ENCODE measurements around the gene ARHGAP23. TPM values are rescaled to one million over a fixed set of nuclear protein-coding genes. Genes with fewer than 3 reads are reported as not detected.
"Not testable (repeated sequence)": the region's sequence is repeated elsewhere in the genome, so short reads cannot be mapped to it uniquely, and the experiment has no call there.

ARHGAP23 gene
- total and polyA plus RNA-seq, 2 donors (not counting 1 experiment from before 2014, with no cell fraction given): 28.1 to 41.1 TPM

DNA sequence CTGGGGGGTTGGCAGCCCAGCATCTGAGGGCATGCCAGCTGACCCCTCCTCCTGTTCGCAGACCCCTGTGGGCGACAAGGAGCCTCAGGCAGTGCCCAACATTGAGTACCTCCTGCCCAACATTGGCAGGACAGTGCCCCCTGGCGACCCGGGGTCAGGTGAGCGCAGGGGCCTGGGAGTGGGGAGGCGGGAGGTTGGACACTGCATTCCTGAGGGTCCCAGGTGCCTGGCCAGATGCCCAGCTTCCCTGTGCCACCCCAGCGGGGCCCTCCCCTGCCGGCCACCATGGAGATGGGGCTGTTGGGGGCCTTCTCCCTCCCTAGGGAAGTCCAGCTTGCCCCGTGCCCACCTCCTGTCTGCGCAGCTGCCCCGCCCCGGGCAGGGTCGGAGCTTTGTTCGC is 70.1 kb downstream of the ARHGAP23 start:
- Histone ChIP-seq H3K79me2 (ENCODE audit: control insufficient read depth, insufficient read depth, low read length) (no peaks in the 10 kb centered on the region), H3K4me3 (replicated peaks in 1 of 4; ENCODE audit: control extremely low read depth in 1 of 4, insufficient read depth in 1 of 4, low read depth in 3 of 4, low read length in 4 of 4) (no peak overlapping the region), H3K4me2 (ENCODE audit: extremely low read depth, insufficient read depth, low read length) (no peak overlapping the region), H3K4me1 (ENCODE audit: control insufficient read depth, extremely low read depth, insufficient read depth, low read length) (no peaks in the 10 kb centered on the region), H2AFZ (ENCODE audit: low read length) (no peak overlapping the region), H3K27ac (ENCODE audit: insufficient read depth, low read length) (no peak overlapping the region), H3K9ac (ENCODE audit: insufficient read depth, low read length) (no peak overlapping the region), H4K20me1 (ENCODE audit: control insufficient read depth, extremely low read depth, insufficient read depth, low read length) (no peaks in the 10 kb centered on the region), H3K9me3 (ENCODE audit: control insufficient read depth, insufficient read depth, low read depth, low read length) (no peaks in the 10 kb centered on the region), H3K36me3 (ENCODE audit: control insufficient read depth, insufficient read depth, low read length) (peaks cover 15% of the 10 kb centered on the region), H3K27me3 (ENCODE audit: control insufficient read depth, insufficient read depth, low read length) (no peaks in the 10 kb centered on the region)
- DNase-seq (ENCODE audit: low read depth in 2 of 2): no peak
- TF ChIP-seq EZH2 (IDR thresholded peaks at IDR 0.05; ENCODE audit: low read length, missing control alignments): no peak
- TF ChIP-seq, protein P1, sequence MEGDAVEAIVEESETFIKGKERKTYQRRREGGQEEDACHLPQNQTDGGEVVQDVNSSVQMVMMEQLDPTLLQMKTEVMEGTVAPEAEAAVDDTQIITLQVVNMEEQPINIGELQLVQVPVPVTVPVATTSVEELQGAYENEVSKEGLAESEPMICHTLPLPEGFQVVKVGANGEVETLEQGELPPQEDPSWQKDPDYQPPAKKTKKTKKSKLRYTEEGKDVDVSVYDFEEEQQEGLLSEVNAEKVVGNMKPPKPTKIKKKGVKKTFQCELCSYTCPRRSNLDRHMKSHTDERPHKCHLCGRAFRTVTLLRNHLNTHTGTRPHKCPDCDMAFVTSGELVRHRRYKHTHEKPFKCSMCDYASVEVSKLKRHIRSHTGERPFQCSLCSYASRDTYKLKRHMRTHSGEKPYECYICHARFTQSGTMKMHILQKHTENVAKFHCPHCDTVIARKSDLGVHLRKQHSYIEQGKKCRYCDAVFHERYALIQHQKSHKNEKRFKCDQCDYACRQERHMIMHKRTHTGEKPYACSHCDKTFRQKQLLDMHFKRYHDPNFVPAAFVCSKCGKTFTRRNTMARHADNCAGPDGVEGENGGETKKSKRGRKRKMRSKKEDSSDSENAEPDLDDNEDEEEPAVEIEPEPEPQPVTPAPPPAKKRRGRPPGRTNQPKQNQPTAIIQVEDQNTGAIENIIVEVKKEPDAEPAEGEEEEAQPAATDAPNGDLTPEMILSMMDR (conservative IDR thresholded peaks at IDR 0.05 in 1 of 2, IDR thresholded peaks at IDR 0.05 in 1 of 2; ENCODE audit: low read depth in 1 of 2, low read length in 2 of 2): no peak

DNA sequence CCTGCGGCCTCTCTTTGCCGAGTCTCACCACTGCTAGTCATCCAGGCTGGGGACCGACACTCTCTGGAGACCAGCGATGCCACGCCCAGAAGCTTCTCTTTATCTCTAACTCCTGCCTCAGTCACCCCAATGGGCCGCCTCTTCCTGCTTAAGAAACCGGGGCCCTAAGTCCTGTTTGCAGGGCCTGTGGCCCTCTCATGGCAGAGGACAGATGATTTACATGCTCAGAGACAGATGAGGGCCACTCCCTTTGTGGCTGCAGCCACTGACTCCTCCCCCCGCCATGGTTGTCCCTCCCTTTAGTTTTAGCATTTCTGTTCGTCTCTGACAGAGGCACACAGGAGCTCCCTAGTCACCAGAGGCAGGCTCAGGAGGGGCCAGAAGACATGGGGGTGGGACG is 71.0 kb downstream of the ARHGAP23 start:
- H4K20me1 ChIP-seq (ENCODE audit: control insufficient read depth, extremely low read depth, insufficient read depth, low read length): not testable (repeated sequence)
- peaks cover 14% of the 10 kb centered on the region for H3K36me3 ChIP-seq (ENCODE audit: control insufficient read depth, insufficient read depth, low read length)

DNA sequence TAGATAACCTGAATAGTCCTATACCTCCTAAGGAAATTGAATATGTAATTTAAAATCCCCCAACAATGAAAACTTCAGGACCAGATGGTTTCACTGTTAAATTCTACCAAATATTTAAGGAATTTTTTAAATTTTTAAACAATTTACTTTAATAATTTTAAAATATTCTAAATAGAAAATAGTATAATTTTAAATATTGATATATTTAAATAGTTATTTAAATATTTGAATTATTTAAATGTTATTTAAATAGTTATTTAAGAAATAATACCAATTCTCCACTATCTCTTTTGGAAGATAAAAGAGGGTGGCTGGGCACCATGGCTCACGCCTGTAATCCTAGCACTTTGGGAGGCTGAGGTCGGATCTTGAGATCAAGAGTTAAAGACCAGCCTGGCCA is 73.5 kb downstream of the ARHGAP23 start:
- H3K9ac ChIP-seq (ENCODE audit: insufficient read depth, low read length); H3K79me2 ChIP-seq (ENCODE audit: control insufficient read depth, insufficient read depth, low read length); H2AFZ ChIP-seq (ENCODE audit: low read length); H3K27me3 ChIP-seq (ENCODE audit: control insufficient read depth, insufficient read depth, low read length); H4K20me1 ChIP-seq (ENCODE audit: control insufficient read depth, extremely low read depth, insufficient read depth, low read length); H3K4me2 ChIP-seq (ENCODE audit: extremely low read depth, insufficient read depth, low read length); H3K27ac ChIP-seq (ENCODE audit: insufficient read depth, low read length); H3K4me3 ChIP-seq (replicated peaks in 1 of 4; ENCODE audit: control extremely low read depth in 1 of 4, insufficient read depth in 1 of 4, low read depth in 3 of 4, low read length in 4 of 4); DNase-seq (ENCODE audit: low read depth in 2 of 2); H3K9me3 ChIP-seq (ENCODE audit: control insufficient read depth, insufficient read depth, low read depth, low read length); H3K4me1 ChIP-seq (ENCODE audit: control insufficient read depth, extremely low read depth, insufficient read depth, low read length): not testable (repeated sequence)
- peaks cover 20% of the 10 kb centered on the region for H3K36me3 ChIP-seq (ENCODE audit: control insufficient read depth, insufficient read depth, low read length)

More for the DNA sequence above, 71.0 kb downstream of the ARHGAP23 start:
- H3K4me3 ChIP-seq (replicated peaks in 1 of 4; ENCODE audit: control extremely low read depth in 1 of 4, insufficient read depth in 1 of 4, low read depth in 3 of 4, low read length in 4 of 4); H2AFZ ChIP-seq (ENCODE audit: low read length); H3K9ac ChIP-seq (ENCODE audit: insufficient read depth, low read length); H3K27me3 ChIP-seq (ENCODE audit: control insufficient read depth, insufficient read depth, low read length); H3K79me2 ChIP-seq (ENCODE audit: control insufficient read depth, insufficient read depth, low read length); H3K4me1 ChIP-seq (ENCODE audit: control insufficient read depth, extremely low read depth, insufficient read depth, low read length); H3K9me3 ChIP-seq (ENCODE audit: control insufficient read depth, insufficient read depth, low read depth, low read length); DNase-seq (ENCODE audit: low read depth in 2 of 2); H3K27ac ChIP-seq (ENCODE audit: insufficient read depth, low read length); H3K4me2 ChIP-seq (ENCODE audit: extremely low read depth, insufficient read depth, low read length): not testable (repeated sequence)

DNA sequence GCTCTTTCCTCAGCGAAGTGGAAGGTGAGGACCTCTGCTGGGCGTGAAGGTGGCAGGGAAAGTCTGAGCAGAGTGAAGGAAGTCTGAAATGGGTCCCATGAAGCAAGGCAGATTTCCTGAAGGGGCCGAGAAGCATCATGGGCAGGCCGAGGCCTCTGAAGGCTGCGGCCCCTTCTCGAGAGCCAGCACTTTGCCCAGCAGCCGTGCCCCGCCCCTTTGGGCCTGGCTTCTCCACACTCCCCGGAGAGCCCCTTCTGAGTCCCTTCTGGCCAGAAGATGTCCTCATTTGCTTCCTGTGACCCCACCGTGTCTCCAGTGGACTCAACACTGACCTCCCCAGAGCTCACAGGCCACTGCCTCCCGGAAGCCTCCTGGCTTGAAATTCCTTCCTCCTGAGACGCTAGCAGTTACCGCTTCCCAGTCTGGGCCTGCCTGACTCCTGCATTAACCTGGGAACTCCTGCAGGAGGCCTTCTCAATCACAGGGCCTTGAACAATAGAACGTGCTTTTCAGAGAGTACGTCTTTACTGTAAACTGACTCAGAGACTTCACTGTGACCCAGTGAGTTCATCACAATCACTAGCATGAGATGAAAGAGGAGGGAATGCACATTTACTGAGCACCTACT is 75.1 kb downstream of the ARHGAP23 start:
- not testable (repeated sequence) for H2AFZ ChIP-seq (ENCODE audit: low read length); H3K9ac ChIP-seq (ENCODE audit: insufficient read depth, low read length); H3K4me1 ChIP-seq (ENCODE audit: control insufficient read depth, extremely low read depth, insufficient read depth, low read length); H3K27me3 ChIP-seq (ENCODE audit: control insufficient read depth, insufficient read depth, low read length); H3K9me3 ChIP-seq (ENCODE audit: control insufficient read depth, insufficient read depth, low read depth, low read length); H3K27ac ChIP-seq (ENCODE audit: insufficient read depth, low read length); DNase-seq (ENCODE audit: low read depth in 2 of 2); H4K20me1 ChIP-seq (ENCODE audit: control insufficient read depth, extremely low read depth, insufficient read depth, low read length); H3K79me2 ChIP-seq (ENCODE audit: control insufficient read depth, insufficient read depth, low read length); H3K4me3 ChIP-seq (replicated peaks in 1 of 4; ENCODE audit: control extremely low read depth in 1 of 4, insufficient read depth in 1 of 4, low read depth in 3 of 4, low read length in 4 of 4); H3K4me2 ChIP-seq (ENCODE audit: extremely low read depth, insufficient read depth, low read length)
- peaks cover 16% of the 10 kb centered on the region for H3K36me3 ChIP-seq (ENCODE audit: control insufficient read depth, insufficient read depth, low read length)
